Measurements from ENCODE around the gene SP140L. TPM values are rescaled to one million over a fixed set of nuclear protein-coding genes. Genes with fewer than 3 reads are reported as not detected.
"Not testable (repeated sequence)": the region's sequence is repeated elsewhere in the genome, so short reads cannot be mapped to it uniquely, and the experiment has no call there.

SP140L gene
- total RNA-seq, 1 experiment from 2014 or later: 16.6 TPM

DNA sequence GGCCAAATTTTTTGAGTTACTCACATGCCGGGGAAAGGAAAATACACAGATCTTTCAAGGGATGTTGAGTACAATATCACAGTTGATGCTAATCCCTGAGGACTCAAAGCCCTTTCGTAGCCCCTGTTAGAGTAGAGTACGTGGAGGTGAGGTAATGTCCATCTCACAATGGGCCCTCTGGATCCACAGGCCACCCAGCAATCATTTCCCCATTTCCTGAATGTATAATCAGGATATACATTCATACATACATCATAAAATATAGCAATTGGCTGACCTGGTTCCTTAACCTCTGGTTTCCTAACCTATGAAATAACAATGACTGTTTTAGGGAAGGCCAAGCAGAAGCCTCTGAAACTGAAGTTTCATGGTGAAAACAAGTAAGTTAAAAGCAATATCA lies 78.8 kb downstream of the SP140L start:
- CTCF ChIA-PET: no interaction called here
- intact Hi-C loops (cut with micrococcal nuclease; ENCODE audit: unreplicated experiment): no loop called here
- Histone ChIP-seq H3K9me3 (ENCODE audit: control insufficient read depth, insufficient read depth, low read depth, low read length) (no peaks in the 10 kb centered on the region), H3K4me3 (ENCODE audit: low read depth in 2 of 2, low read length in 2 of 2) (no peak overlapping the region), H3K36me3 (ENCODE audit: control insufficient read depth, insufficient read depth, low read length) (no peaks in the 10 kb centered on the region), H3K27ac (ENCODE audit: low read length) (no peak overlapping the region), H3K4me1 (ENCODE audit: control insufficient read depth, insufficient read depth, low read length) (no peaks in the 10 kb centered on the region), H3K27me3 (ENCODE audit: control insufficient read depth, insufficient read depth, low read length) (no peaks in the 10 kb centered on the region)
- DNase-seq (ENCODE audit: low read depth, low spot score) (no peak), ATAC-seq (no peak)
- POLR2A ChIA-PET: no interaction called here
- no peak for TF ChIP-seq SIN3A (IDR thresholded peaks at IDR 0.05; ENCODE audit: borderline replicate concordance, insufficient read depth, low read depth, low read length)
- no peak for TF ChIP-seq POLR2AphosphoS5 (IDR thresholded peaks at IDR 0.05; ENCODE audit: low read depth, low read length)
- TF ChIP-seq, protein P1, sequence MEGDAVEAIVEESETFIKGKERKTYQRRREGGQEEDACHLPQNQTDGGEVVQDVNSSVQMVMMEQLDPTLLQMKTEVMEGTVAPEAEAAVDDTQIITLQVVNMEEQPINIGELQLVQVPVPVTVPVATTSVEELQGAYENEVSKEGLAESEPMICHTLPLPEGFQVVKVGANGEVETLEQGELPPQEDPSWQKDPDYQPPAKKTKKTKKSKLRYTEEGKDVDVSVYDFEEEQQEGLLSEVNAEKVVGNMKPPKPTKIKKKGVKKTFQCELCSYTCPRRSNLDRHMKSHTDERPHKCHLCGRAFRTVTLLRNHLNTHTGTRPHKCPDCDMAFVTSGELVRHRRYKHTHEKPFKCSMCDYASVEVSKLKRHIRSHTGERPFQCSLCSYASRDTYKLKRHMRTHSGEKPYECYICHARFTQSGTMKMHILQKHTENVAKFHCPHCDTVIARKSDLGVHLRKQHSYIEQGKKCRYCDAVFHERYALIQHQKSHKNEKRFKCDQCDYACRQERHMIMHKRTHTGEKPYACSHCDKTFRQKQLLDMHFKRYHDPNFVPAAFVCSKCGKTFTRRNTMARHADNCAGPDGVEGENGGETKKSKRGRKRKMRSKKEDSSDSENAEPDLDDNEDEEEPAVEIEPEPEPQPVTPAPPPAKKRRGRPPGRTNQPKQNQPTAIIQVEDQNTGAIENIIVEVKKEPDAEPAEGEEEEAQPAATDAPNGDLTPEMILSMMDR (IDR thresholded peaks at IDR 0.05): no peak
- TF ChIP-seq TCF7L2 (IDR thresholded peaks at IDR 0.05; ENCODE audit: low read depth, low read length): no peak
- in situ Hi-C loops (cut with HindIII; ENCODE audit: low pct_unique_long_range_greater_than_20kb, low sequenced_read_pairs): no loop called here
- BruUV-seq (replicated peaks): no TSS peak

DNA sequence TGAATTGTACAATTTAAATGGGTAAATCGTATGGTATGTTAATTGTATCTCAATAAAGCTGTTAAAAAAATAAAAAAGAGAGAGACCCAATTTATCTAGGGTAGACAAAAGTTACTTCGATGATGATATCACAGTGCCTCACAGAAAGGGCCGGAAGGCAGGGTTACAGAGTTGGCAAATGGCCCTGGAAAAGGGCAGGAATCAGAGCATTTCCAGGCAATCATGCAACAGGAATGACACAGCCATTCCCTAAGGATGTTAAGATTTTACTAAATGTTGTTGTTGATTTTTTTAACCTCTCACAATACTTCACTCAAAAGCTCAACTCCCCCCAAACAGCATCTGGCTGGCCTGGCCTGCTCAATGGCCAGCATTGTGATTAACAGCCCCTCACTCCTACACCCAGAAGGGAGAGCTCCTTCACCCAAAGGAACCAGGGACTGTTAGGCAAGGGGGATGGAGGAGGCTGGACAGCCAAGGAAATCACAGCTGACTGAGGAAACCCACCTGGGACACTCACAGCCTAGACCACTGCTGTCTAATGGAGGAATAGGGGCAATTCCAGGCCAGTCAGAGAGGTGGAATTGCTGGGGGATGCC lies 81.3 kb downstream of the SP140L start:
- BruUV-seq (replicated peaks): no TSS peak
- no peak for ATAC-seq
- no peak for DNase-seq (ENCODE audit: low read depth, low spot score)

DNA sequence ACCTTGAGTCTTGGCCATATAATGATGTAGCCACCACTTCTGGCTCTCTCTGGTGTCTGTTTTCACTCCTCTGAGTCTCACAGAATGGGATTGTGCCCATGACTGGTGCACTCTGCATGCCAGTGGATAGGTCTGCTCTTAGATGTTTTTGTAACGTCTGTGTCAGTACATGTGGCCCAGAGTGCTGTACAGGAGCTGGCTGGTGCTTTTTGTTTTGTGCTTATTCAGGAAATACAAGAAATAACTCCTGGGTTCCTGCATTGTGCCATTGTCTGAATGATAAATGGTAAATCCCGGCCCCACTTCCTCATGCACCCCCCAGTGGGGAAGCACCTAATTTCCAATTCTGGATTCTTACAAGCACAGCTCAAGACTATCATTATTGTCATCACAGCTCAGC lies 82.3 kb downstream of the SP140L start:
- DNase-seq (ENCODE audit: low read depth, low spot score); H3K27ac ChIP-seq (ENCODE audit: low read length); POLR2A ChIA-PET; H3K27me3 ChIP-seq (ENCODE audit: control insufficient read depth, insufficient read depth, low read length); CTCF ChIA-PET; BruUV-seq (replicated peaks); H3K4me1 ChIP-seq (ENCODE audit: control insufficient read depth, insufficient read depth, low read length); H3K9me3 ChIP-seq (ENCODE audit: control insufficient read depth, insufficient read depth, low read depth, low read length); in situ Hi-C loops (cut with HindIII; ENCODE audit: low pct_unique_long_range_greater_than_20kb, low sequenced_read_pairs); H3K36me3 ChIP-seq (ENCODE audit: control insufficient read depth, insufficient read depth, low read length); H3K4me3 ChIP-seq (ENCODE audit: low read depth in 2 of 2, low read length in 2 of 2); ATAC-seq; intact Hi-C loops (cut with micrococcal nuclease; ENCODE audit: unreplicated experiment): not testable (repeated sequence)

More for the DNA sequence above, 81.3 kb downstream of the SP140L start:
- no peak overlapping the region for H3K4me3 ChIP-seq (ENCODE audit: low read depth in 2 of 2, low read length in 2 of 2)
- ChIA-PET POLR2A (no interaction called here), CTCF (no interaction called here)
- in situ Hi-C loops (cut with HindIII; ENCODE audit: low pct_unique_long_range_greater_than_20kb, low sequenced_read_pairs): no loop called here
- intact Hi-C loops (cut with micrococcal nuclease; ENCODE audit: unreplicated experiment): no loop called here
- no peaks in the 10 kb centered on the region for H3K4me1 ChIP-seq (ENCODE audit: control insufficient read depth, insufficient read depth, low read length)
- H3K27me3 ChIP-seq (ENCODE audit: control insufficient read depth, insufficient read depth, low read length): no peaks in the 10 kb centered on the region
- H3K9me3 ChIP-seq (ENCODE audit: control insufficient read depth, insufficient read depth, low read depth, low read length): no peaks in the 10 kb centered on the region
- TF ChIP-seq POLR2AphosphoS5 (IDR thresholded peaks at IDR 0.05; ENCODE audit: low read depth, low read length): no peak
- no peaks in the 10 kb centered on the region for H3K36me3 ChIP-seq (ENCODE audit: control insufficient read depth, insufficient read depth, low read length)
- H3K27ac ChIP-seq (ENCODE audit: low read length): no peak overlapping the region

DNA sequence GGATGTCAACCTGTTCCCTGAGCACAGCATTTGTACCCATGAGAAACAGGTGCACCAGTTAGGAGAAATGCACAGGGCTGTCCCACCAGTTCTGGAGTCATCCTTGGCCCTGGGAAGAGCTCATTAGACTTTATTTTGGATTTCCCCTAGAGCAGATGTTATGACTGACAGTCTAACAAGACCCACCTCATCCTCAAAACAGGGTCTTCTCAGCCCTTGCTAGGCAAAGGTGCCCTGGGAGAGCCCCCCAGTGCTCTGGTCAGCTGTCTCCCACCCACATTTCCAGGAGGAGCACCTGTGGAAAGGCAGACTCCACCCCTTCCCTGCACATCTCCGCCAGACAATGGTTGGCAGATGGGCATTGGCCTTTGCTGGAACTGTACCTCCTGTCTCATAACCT lies 83.3 kb downstream of the SP140L start:
- TF ChIP-seq TCF7L2 (IDR thresholded peaks at IDR 0.05; ENCODE audit: low read depth, low read length) (no peak), POLR2AphosphoS5 (IDR thresholded peaks at IDR 0.05; ENCODE audit: low read depth, low read length) (no peak), REST (IDR thresholded peaks at IDR 0.05; ENCODE audit: insufficient read depth in 1 of 2, low read depth in 2 of 2, low read length in 1 of 2) (no peak), SIN3A (IDR thresholded peaks at IDR 0.05; ENCODE audit: borderline replicate concordance, insufficient read depth, low read depth, low read length) (no peak)
- TF ChIP-seq, protein P1 (IDR thresholded peaks at IDR 0.05): no peak
- Histone ChIP-seq H3K4me3 (ENCODE audit: low read depth in 2 of 2, low read length in 2 of 2) (no peak overlapping the region), H3K9me3 (ENCODE audit: control insufficient read depth, insufficient read depth, low read depth, low read length) (no peaks in the 10 kb centered on the region), H3K27ac (ENCODE audit: low read length) (no peak overlapping the region), H3K4me1 (ENCODE audit: control insufficient read depth, insufficient read depth, low read length) (no peaks in the 10 kb centered on the region), H3K27me3 (ENCODE audit: control insufficient read depth, insufficient read depth, low read length) (no peaks in the 10 kb centered on the region), H3K36me3 (ENCODE audit: control insufficient read depth, insufficient read depth, low read length) (no peaks in the 10 kb centered on the region)
- ChIA-PET CTCF (no interaction called here), POLR2A (no interaction called here)
- DNase-seq (ENCODE audit: low read depth, low spot score) (no peak), ATAC-seq (no peak)
- intact Hi-C loops (cut with micrococcal nuclease; ENCODE audit: unreplicated experiment): no loop called here
- no TSS peak for BruUV-seq (replicated peaks)
- in situ Hi-C loops (cut with HindIII; ENCODE audit: low pct_unique_long_range_greater_than_20kb, low sequenced_read_pairs): no loop called here
